GM12874 (cell line): Measurements from ENCODE around the gene TMC8.

Experiments
- TF ChIP-seq, protein P1 (sequence below): IDR thresholded peaks from 2 replicates; pipeline ENCODE4 v1.5.1; 2011; ENCODE audit warnings: low read depth, mild to moderate bottlenecking, control low read depth, low read length, moderate library complexity; ENCODE audit not compliant: insufficient read depth

TMC8 gene

DNA sequence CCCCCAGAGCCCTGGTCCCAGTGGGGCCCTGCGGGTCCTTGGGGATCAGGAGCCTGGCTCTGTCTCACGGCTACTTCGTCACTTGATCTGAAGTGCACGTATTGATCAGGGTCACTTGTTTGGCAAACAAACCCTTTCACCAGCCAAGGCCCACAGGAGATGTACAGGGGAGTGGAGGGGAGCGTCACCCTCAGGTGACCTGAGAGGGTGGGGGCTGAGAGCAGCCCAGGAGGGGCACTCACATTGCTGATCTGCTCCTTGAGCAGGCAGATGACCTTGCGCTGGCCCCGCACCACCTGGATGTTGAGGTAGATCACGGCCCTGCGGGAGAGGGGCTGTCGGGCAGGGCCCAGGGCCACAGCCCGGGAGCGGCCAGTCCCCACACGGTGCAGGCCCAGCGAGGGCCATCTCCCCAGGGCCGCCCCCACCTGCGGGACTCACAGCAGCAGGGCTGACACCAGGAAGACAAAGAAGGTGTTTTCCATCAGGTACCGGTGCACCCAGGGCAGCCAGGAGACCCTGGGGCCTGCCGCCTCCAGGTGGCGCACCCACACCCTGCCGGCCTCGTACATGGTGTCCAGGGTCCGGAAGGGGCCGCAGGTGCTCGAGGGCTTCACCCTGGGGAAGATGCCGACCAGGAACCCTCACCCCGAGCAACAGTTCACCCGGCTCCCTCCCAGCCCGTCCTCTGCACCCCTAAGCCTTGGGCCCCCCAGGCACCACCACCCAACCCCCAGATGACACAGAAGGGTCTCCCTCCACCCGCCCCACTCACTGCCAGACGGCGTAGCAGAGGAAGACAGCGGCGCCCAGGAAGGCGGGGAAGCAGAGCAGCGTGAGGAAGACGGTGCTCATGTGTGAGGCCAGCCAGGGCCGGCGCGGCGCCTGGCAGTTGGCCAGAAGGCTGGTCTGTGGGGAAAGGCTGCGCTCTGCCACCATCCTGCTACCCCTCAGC, 13.3 kb upstream of the TMC8 start:
- TF ChIP-seq, protein P1, sequence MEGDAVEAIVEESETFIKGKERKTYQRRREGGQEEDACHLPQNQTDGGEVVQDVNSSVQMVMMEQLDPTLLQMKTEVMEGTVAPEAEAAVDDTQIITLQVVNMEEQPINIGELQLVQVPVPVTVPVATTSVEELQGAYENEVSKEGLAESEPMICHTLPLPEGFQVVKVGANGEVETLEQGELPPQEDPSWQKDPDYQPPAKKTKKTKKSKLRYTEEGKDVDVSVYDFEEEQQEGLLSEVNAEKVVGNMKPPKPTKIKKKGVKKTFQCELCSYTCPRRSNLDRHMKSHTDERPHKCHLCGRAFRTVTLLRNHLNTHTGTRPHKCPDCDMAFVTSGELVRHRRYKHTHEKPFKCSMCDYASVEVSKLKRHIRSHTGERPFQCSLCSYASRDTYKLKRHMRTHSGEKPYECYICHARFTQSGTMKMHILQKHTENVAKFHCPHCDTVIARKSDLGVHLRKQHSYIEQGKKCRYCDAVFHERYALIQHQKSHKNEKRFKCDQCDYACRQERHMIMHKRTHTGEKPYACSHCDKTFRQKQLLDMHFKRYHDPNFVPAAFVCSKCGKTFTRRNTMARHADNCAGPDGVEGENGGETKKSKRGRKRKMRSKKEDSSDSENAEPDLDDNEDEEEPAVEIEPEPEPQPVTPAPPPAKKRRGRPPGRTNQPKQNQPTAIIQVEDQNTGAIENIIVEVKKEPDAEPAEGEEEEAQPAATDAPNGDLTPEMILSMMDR: peak; percentile 59

DNA sequence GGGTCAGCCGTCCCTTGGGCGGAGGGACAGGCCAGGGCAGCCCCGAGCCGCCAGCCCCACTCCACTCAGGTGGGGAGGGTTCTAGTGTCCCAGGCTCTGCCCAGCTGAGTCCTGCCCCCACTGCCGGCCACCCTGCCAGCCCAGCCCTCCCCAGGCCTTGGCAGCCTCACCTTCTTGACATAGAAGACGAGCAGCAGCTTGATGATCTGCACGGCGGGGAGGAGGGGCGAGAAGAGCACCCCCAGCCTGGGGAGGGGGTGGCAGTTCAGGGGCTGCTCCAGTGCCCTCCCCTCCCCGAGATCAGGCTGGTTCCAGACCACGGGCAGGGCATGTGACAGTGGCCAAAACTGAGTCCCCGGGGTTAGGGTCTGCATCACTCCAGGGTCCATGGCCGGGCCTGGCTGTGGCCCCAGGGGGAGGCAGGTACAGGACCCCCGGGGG, 11.8 kb upstream of the TMC8 start:
- TF ChIP-seq, protein P1: no peak

DNA sequence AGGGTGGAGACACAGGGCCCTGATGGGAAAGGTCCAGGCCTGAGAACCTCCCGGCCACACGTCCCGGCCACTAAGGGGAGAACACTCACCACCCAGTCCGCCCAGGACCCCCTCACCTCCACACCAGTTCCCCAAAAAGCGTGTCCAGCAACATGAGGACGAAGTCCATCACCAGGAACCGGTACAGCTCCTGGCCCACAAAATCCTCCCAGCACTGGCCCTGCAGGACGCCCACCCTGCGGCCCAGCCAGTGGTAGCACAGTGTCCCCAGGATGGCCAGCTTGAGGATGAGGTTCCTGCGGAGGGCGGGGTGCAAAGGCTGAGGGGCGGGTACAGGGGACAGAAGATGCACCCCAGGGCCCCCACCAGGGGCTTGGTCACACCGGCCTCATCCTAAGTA, 10.0 kb upstream of the TMC8 start:
- TF ChIP-seq, protein P1: no peak

DNA sequence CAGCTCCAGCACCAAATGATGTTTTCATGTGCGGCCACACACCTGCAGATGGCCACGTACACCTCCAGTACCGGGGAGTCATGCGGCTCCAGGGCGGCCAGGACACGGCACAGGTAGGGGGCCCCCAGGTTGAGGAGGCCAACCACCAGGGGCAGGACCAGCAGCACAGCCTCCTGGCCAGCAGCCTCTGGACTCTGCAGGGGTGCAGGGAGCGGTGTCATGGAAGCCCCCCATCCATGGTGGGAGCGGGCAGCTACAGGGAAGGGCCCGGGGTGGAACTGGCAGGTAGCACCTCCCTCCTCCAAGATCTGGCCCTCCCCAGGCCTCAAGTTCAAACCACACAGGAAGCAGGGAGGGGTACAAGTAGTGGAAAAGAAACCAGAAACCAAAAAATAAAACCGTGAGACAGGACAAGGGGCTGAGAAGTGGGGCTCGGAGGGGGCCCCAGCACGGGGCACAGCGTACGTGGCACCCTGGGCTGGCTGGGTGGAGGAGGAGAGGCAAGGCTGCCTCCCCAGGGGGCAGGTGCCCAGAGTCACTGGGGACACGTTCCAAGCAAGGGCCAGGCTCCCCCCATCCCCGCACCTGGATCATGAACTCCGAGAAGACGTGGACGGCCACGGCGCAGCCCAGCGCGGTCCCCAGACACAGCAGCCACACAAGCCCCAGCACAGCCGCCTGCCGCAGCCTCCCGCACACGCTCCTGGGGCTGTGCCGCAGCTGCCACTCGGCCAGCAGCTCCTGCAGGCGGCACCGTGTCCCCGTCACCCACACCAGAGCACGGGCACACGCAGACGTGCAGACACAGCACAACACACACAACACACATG, 9.4 kb upstream of the TMC8 start:
- TF ChIP-seq, protein P1: no peak

DNA sequence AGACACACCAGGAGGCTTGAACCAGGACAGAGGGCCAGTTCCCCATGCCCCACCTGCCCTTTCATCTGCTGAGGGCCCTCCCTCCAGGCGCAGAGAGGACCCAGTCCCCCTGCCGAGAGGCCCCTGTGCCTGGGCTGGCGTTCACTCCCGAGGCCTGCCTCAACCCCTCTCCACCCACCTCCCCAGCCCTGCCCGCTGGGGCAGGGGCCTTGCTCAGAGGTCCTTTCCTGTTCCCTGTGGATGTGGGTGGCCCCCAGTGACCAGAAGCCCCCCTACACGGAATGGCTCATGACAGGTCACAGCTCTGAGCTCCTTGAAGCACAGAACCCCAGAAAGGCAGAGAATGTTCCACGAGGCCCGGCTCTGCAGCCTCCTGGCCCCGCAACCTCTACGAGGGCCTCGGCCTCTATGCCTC, 8.8 kb upstream of the TMC8 start:
- TF ChIP-seq, protein P1: no peak

DNA sequence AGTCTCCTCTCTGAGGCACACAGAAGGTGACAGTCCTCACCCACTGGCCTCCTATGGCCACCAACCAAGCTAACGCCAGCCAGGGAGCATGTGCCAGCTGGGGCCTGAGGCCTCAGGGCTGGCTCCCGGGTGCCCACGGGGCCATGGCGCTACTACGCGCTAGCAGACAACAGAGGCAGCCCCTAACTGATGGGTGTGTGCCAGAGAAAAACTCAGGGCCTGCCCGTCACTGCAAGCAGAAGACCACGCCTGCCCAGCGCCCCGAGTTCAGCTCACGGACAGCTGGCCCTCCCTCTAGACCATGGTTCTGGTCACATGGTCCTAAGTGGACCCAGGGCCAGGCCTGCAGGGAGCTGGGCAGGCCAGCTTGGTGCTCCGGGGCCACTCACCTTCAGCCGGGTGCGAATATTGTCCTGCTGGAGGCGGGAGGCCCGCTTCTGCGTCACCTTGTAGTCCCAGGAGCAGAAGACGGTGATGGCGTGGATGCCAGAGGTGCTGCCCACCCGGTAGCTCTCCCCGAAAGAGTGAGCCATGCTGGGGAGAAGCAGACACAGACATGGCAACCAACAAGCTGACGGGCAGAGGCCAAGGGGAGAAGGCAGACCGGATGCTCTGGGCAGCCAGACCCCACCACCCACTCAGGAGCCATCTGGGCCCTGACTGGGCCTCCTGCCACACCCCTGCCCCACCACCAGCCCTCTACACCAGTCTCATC, 8.2 kb upstream of the TMC8 start:
- TF ChIP-seq, protein P1: no peak

DNA sequence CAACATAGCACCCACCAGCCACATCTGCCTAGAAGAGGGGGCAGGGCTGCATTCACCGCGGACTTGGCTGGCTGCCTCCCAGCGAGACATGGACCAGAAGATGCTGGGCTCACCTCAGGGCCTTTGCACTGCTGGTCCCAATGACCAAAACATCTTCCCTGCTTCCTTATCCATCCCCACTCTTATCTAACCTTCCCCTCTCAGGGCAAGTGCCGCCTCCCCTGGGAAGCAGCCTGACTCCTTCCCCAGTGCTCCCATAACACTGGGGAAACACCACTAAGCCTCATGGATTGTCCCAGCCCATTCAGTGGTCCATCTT, 7.7 kb upstream of the TMC8 start:
- TF ChIP-seq, protein P1: no peak
